NCI-H748 treated with DMSO at 0.1 percent for 48 hours (cell line): ENCODE measurements around the gene ZMAT2.
"Not testable (repeated sequence)": the region's sequence is repeated elsewhere in the genome, so short reads cannot be mapped to it uniquely, and the experiment has no call there.

ENCODE experiments used
- DNase-seq: peaks from one replicate; lab custom pipeline; 2025; lab: John Stamatoyannopoulos, UW

The ZMAT2 gene, protein sequence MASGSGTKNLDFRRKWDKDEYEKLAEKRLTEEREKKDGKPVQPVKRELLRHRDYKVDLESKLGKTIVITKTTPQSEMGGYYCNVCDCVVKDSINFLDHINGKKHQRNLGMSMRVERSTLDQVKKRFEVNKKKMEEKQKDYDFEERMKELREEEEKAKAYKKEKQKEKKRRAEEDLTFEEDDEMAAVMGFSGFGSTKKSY

DNA sequence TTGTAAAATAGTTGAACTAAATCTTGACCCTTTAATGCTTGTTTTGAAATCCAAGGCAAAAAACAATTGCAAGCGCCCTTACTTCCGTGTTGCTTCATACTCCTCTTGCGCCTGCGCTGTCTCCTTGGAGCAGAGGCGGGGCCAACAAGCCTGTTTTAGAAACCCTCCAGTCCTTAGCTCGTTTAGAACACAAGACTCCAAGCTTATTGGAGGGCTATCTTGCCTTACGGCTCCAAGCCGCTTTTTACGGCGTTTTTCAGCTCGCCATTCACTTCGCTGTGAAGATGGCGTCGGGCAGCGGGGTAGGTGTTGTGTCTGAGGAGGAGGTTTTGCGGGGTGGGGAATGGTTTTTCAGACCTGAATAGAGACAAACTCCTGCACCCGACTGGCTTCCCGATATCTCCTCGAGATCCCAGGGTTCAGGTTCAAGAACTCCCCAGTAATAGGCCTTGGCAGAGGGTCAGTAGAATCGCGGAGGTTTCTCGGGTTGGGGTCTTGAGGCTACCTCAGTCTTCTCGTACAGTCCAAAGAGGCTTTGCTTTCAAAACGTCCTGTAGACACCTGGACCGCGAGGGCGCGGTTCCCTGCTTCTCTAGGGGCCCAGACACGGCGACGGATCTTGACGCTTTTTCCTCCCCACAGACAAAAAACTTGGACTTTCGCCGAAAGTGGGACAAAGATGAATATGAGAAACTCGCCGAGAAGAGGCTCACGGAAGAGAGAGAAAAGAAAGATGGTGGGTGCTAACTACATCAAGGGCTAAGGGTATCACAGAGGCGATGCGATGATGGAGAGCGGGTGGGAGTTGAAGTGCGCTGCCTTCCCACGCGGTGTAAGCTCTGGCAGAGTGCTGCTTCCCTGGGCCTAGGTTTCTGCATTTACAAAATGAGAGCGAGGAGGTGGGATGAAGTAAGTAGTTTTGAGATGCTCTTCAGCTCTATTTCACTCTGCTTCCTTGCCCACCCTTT is at the start of gene ZMAT2:
ZMAT2 (plus strand) TSS at position 271 of the 968 bp plus-strand sequence; CDS start at position 285, 14 bp downstream.
- peak; percentile 91 for DNase-seq

DNA sequence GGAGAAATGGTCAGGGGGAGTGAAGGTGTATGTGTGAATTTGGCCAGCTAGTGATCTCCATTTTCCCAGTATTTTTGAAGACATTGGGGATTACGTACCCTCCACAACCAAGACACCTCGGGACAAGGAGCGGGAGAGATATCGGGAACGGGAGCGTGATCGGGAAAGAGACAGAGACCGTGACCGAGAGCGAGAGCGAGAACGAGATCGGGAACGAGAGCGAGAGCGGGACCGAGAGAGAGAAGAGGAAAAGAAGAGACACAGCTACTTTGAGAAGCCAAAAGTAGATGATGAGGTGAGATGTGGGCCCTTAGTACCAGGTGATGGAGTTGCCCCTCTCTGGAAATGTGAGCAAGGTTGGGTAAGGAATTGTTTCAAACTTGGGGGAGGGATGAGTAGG is 41.4 kb upstream of the ZMAT2 start:
- no peak for DNase-seq

DNA sequence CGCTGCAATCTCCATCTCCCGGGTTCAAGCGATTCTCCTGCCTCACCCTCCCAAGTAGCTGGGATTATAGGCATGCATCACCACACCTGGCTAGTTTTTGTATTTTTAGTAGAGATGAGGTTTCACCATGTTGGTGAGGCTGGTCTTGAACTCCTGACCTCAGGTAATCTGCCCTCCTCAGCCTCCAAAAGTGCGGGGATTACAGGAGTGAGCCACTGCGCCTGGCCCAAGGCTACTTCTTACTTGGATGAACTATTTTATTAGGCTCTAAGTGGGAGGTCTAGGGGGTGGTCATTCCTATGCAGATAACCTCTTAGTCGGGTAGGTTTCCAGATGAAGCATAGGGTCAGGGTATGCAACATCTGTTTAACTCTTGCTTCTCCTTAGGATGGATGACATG is 39.9 kb upstream of the ZMAT2 start:
- DNase-seq, result not testable (repeated sequence)

DNA sequence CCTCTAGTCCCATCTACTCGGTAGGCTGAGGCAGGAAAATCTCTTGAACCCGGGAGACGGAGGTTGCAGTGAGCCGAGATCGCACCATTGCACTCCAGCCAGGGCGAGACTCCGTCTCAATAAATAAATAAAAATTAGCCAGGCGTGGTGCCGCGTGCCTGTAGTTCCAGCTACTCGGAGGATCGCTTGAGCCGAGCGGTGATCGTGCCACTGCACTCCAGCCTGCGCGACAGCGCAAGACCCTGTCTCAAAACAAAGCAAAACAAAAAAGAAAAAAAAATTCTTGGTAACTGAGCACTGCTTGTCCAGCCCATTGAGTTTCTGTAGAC is 36.3 kb upstream of the ZMAT2 start:
- no peak for DNase-seq

GRCh38 chr5:140664359-140665119 is 35.7 kb upstream of the ZMAT2 start, which contains the start of gene WDR55:
Gene WDR55 (plus strand): TSS chr5:140664904. CDS start chr5:140664913, 9 bp downstream.
- DNase-seq, result peak; percentile 82

GRCh38 chr5:140671035-140671434 is 29.2 kb upstream of the ZMAT2 start:
- DNase-seq, result not testable (repeated sequence)

DNA sequence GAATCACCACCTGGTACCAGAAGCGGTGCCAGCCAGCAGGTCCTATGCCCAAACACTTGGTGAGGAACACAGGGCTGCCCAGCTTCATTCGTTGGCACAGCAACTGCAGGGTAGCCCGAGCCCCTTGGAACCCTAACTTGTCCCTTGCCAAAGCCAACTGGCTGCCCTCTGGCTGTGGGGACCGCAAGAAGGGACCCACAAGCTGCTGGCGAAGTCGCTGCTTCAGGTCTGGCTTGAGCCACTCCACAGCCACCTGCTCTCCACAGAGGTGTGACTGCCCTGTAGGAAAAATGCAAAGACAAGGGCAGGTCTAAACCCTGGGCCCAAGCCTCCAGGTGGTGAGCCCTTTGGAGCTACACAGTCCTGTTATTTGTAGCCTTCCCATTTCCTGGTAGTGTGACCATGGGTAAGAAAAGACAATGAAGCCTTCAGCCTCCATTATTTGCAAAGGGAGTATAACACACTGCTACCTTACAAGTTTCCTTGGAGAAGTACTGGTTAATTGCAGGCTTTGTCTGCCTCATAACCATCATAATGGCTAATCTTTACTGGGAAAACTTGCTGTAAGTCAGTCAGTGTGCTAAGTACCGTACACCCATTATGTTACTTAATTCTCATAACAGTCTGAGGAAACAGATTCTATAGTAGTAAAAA is 28.6 kb upstream of the ZMAT2 start:
- DNase-seq, result no peak

DNA sequence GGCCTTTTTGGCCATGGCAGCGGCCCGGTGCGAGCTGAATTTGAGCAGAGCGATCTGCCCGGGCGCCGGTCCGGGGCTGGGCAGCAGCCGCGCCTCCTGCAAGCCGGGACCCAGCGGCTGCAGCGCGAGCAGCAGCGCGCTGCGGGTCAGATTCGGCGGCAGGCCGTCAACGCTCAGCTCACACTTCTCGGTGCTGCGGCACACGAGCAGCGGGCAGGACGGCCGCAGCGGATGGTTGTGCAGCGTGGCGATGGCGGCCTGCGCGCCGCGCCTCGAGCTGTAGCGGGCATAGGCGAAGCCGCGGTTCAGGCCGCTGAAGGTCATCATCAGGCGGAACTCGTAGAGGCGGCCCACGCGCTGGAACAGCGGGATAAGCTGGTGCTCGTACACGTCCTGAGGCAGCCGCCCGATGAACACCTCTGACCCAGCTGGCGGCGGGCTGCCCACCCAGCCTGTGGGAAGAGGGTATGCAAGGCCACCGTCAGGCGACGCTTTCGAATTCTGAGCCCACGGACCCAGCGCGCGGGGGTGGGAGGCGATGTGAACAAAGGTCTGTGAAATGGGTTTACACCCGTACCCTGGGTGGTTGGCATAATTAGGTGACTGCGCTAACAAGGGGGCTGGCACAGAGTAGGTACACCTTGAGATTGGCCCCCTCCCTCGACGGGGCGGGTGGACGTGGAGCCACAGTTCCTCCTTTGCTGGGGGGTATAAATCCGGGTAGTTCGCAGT is 27.6 kb upstream of the ZMAT2 start:
- DNase-seq, result no peak

- DNase-seq, result no peak
Observed at GRCh38 chr5:140673187-140673976, 26.9 kb upstream of the ZMAT2 start, which contains the start of gene DND1. Gene DND1 (minus strand): TSS chr5:140673576. CDS start chr5:140673542, 34 bp downstream.

DNA sequence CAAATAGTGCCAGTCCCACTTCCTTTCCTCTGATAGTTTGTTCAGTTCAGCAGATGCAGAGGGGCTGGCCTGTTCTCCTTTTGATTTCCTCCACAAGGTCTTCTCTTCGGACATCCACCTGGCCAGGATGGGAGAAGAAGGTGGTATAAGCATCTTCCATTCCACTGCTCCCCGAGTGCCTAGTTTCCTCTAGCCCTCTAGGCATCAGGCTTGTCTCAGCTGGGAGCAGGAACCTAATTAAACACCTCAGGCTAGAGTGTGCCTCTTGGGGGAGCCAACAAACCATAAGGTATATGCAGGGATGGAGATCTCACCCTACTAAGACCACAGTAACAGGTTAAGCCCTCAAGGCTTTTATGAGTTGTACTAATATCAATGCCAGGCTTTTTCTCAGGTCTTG is 26.0 kb upstream of the ZMAT2 start:
- no peak for DNase-seq

- no peak for DNase-seq
Observed at GRCh38 chr5:140674629-140675028, 25.6 kb upstream of the ZMAT2 start.

- no peak for DNase-seq
Observed at GRCh38 chr5:140677947-140678346, 22.3 kb upstream of the ZMAT2 start.

DNA sequence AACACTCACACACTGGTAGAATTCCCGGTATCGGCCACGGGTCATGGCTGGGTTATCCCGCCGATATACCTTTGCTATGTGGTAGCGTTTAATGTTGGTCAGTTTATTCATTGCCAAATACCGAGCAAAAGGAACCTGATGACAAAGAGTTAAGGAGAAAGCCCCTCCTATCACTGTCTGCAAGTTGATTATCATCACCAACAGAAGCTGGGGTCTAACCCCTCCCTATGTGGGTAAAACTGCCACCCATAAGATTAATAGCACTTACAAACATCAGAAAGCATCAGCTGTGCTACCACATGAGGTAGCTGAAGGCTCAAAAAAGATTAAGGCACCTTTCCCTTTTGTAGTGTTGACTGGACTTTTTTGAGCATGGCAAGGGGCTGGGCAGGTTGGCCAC is 21.3 kb upstream of the ZMAT2 start:
- DNase-seq, result no peak

DNA sequence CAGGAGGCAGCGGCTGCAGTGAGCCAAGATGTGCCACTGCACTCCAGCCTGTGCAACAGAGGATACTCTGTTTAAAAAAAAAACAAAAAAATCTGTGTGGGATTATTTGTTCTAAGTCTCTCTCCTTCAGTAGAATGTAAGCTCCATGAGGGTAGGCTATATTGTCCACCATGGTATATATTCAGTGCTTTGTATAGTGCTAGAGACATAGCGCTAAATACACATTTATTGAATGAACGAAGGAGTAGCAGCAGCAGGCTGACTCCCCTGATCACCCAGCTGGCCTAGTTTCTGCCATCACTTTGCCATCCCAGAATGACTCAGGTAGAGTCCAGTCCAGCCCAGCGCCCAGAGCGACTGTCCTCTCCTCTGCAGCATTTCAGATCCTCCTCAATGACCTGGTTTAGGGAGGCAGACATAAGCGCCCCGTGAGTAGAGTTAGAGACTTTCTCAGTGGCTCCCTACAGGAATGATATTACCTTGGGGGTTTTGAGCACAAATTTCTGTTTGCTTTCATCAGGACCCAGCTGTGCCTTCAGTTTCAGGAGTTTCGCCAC is 9.8 kb upstream of the ZMAT2 start:
- no peak for DNase-seq

DNA sequence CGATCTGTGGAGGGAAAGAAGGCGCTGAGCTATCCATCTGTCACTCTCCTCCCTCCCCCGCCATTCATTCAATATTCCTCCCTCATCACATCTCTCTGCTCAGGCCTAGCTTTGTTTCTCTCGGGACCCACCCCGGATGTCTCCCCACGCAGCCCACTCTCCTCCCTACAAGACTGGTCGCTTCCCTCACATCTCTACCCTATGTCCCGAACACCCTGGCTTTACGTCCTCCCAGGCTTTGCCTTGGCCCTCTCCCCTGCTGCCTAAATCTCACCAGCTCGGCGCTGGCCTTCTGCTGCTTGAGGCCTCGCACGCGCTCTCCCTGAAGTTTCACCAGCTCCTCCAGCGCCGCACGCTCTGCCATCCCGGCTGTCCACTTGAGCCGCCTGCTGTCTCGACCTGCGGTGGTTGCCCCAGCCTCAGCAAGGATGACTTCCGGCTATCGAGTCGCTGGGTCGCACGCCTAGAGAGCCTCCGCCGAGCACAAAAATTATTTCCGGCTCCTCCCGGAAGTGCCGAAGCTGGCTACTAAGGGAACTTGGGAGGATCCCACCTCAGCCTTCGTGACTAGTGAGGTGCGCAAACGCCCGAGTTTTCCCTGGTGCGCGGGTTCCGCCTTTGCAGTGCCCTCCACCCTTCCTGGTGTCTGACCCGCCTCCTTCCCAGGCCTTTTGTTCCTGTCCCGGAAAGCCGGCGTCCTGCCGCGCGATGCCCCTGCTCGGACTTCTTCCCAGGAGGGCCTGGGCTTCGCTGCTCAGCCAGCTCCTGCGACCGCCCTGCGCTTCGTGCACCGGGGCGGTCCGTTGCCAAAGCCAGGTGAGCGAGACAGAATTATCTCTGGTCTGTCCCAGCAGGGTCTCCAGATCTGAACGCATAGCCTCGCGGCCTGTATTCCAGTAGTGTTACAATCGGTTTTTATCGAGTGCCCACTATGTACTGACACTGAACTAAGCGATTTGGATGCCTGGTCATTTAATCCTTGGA is 9.0 kb upstream of the ZMAT2 start, which contains the start of the genes HARS1 and HARS2:
HARS1 (minus strand) TSS at position 430 of the 984 bp plus-strand sequence; CDS start at position 364, 66 bp downstream.
HARS2 (plus strand) TSS at position 515 of the 984 bp plus-strand sequence; CDS start at position 709, 194 bp downstream.
- peak; percentile 80 for DNase-seq

- DNase-seq, result no peak
Observed at GRCh38 chr5:140694276-140694675, 6.0 kb upstream of the ZMAT2 start.

- no peak for DNase-seq
Observed at GRCh38 chr5:140696891-140697492, 3.3 kb upstream of the ZMAT2 start.

DNA sequence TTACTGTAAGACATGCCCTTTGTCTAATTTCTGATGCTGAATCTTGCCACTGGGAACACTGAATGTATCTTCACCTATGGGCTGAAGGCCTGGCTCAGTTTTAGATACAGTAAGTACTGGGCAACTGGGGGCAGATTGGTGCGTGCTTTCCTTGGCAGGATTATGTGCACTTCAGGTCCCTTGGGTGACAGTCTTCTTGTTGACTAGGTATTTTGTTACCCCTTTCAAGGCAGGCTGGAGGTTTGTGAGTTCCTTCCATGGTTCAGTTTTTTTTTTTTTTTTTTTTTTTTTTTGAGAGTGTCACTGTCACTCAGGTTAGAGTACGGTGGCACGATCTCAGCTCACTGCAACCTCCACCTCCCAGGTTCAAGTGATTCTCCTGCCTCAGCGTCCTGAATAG is 7.6 kb downstream of the ZMAT2 start:
- no peak for DNase-seq
